ENCODE data around the gene RPS14. TPM values are rescaled to one million over a fixed set of nuclear protein-coding genes. Genes with fewer than 3 reads are reported as not detected.

RPS14 gene
- total RNA-seq, 1 experiment from 2014 or later: 2,564 TPM

DNA sequence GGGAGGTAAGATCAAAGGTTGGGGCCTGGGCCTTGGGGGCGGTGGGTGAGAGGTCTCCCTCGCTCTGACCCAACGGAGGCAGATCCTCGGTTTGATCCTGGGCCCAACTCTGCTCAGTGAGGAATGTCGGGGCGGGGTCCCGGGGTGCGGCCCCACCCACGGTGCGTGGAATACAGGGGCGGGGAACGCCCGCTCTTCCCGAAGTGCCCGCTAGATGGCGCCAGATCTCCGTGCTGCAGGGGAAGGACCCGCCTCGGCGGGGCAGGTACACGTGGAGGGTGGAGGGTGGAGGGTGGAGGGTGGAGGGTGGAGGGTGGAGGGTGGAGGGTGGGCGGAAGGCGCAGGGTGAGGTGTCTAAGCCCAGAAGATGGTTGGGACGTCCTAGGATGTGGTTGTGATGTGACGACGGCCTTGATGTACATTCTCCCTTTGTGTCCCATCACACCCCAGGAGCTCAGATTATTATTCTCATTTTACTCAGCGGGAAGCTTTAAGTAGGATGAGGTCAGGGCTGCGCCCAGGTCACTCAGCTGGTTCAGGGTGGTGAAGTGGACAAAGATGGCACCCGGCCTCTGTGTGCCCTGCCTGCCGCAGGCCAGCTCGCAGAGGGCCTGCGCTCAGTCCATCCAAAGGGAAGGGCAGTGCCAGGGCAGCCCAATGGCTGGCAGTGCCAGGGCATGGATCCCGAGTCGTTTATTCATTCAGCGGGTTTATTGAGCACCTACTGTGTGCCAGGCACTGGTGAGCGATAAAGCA is 9.4 kb upstream of the RPS14 start:
- ChIA-PET CTCF (interaction anchor here (0.5 to 5.9 kb wide), 41 partner anchors 8 to 1356 kb away, joined by 3 to 100 read pairs (median 4); partner anchors contain the start of genes MYOZ3, RBM22, RPS14 and SMIM3), POLR2A (no interaction called here)
- TF ChIP-seq, protein P1, sequence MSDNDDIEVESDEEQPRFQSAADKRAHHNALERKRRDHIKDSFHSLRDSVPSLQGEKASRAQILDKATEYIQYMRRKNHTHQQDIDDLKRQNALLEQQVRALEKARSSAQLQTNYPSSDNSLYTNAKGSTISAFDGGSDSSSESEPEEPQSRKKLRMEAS (CRISPR knock-in tag; IDR thresholded peaks at IDR 0.05): peak; percentile 49
- TF ChIP-seq, protein P2, sequence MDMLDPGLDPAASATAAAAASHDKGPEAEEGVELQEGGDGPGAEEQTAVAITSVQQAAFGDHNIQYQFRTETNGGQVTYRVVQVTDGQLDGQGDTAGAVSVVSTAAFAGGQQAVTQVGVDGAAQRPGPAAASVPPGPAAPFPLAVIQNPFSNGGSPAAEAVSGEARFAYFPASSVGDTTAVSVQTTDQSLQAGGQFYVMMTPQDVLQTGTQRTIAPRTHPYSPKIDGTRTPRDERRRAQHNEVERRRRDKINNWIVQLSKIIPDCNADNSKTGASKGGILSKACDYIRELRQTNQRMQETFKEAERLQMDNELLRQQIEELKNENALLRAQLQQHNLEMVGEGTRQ (CRISPR knock-in tag; IDR thresholded peaks at IDR 0.05): 0 out of 2 replicates have a peak, but pooled peaks have one; percentile 22
- TF ChIP-seq SP1 (CRISPR knock-in tag; conservative IDR thresholded peaks at IDR 0.05): peak; percentile 61
- TF ChIP-seq, protein P3, sequence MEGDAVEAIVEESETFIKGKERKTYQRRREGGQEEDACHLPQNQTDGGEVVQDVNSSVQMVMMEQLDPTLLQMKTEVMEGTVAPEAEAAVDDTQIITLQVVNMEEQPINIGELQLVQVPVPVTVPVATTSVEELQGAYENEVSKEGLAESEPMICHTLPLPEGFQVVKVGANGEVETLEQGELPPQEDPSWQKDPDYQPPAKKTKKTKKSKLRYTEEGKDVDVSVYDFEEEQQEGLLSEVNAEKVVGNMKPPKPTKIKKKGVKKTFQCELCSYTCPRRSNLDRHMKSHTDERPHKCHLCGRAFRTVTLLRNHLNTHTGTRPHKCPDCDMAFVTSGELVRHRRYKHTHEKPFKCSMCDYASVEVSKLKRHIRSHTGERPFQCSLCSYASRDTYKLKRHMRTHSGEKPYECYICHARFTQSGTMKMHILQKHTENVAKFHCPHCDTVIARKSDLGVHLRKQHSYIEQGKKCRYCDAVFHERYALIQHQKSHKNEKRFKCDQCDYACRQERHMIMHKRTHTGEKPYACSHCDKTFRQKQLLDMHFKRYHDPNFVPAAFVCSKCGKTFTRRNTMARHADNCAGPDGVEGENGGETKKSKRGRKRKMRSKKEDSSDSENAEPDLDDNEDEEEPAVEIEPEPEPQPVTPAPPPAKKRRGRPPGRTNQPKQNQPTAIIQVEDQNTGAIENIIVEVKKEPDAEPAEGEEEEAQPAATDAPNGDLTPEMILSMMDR (IDR thresholded peaks at IDR 0.05): peak; percentile 87
- no peak for TF ChIP-seq SOX15 (CRISPR knock-in tag; IDR thresholded peaks at IDR 0.05)
- peak; percentile 67 for ATAC-seq
- Mint-ChIP-seq H3K27me3 (ENCODE audit: low read depth) (no peaks in the 10 kb centered on the region), H3K4me1 (peaks cover 43% of the 10 kb centered on the region), H3K36me3 (no peaks in the 10 kb centered on the region), H3K9me3 (no peaks in the 10 kb centered on the region), H3K27ac (no peak overlapping the region), H3K4me3 (peak overlapping the region; percentile 15; the same call in 1 of the 2 replicates)
- peak; percentile 91 for DNase-seq (ENCODE audit: low spot score)

DNA sequence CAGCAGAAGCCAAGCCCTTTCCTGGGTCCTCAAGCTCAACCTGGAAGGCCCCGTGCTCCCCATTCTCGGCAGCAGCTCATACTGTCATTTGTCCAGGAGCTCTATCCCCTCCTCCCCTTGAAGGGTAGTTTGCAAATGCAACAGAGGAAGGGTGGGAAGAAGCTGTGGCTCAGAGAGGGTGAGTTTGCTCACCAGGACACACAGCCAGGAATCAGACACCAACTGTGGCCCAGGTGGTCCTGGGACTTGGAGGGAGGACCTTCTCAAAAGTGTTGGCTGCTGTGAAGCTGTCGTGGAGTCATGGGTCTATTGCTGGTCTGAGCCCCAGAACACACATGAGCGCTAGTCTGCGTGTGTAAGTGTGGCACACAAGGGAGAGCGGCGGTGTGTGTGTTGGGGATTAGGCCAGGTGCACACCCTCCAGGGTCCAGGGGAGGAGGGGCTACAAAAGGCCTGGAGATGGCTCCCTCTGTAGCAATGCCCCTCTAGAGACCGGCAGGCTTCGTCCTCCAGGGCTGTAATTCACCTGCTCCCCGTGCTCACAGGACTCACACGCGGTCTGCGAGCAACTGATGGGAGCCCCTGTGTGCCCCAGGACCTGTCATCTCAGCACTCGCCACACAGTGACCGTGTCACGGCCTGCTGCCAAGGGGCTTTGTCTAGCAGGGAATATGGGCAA is 8.2 kb upstream of the RPS14 start:
- no peak for TF ChIP-seq ATF1 (CRISPR knock-in tag; IDR thresholded peaks at IDR 0.05)
- no peak for TF ChIP-seq RORB (CRISPR knock-in tag; IDR thresholded peaks at IDR 0.05)
- no peak for TF ChIP-seq IRF2 (CRISPR knock-in tag; IDR thresholded peaks at IDR 0.05; ENCODE audit: borderline replicate concordance, low read depth)
- TF ChIP-seq, protein P4, sequence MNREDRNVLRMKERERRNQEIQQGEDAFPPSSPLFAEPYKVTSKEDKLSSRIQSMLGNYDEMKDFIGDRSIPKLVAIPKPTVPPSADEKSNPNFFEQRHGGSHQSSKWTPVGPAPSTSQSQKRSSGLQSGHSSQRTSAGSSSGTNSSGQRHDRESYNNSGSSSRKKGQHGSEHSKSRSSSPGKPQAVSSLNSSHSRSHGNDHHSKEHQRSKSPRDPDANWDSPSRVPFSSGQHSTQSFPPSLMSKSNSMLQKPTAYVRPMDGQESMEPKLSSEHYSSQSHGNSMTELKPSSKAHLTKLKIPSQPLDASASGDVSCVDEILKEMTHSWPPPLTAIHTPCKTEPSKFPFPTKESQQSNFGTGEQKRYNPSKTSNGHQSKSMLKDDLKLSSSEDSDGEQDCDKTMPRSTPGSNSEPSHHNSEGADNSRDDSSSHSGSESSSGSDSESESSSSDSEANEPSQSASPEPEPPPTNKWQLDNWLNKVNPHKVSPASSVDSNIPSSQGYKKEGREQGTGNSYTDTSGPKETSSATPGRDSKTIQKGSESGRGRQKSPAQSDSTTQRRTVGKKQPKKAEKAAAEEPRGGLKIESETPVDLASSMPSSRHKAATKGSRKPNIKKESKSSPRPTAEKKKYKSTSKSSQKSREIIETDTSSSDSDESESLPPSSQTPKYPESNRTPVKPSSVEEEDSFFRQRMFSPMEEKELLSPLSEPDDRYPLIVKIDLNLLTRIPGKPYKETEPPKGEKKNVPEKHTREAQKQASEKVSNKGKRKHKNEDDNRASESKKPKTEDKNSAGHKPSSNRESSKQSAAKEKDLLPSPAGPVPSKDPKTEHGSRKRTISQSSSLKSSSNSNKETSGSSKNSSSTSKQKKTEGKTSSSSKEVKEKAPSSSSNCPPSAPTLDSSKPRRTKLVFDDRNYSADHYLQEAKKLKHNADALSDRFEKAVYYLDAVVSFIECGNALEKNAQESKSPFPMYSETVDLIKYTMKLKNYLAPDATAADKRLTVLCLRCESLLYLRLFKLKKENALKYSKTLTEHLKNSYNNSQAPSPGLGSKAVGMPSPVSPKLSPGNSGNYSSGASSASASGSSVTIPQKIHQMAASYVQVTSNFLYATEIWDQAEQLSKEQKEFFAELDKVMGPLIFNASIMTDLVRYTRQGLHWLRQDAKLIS (CRISPR knock-in tag; IDR thresholded peaks at IDR 0.05; ENCODE audit: borderline replicate concordance): no peak
- TF ChIP-seq SMAD3 (CRISPR knock-in tag; IDR thresholded peaks at IDR 0.05; ENCODE audit: borderline replicate concordance): no peak
- no peaks in the 10 kb centered on the region for H3K36me3 Mint-ChIP-seq
- H3K27ac Mint-ChIP-seq: peak overlapping the region; percentile 69; the same call in 1 of the 2 replicates
- no peak overlapping the region for H3K4me3 Mint-ChIP-seq
- H3K4me1 Mint-ChIP-seq: peaks cover 35% of the 10 kb centered on the region
- POLR2A ChIA-PET: interaction anchor here (0.7 to 2.0 kb wide), 4 partner anchors 15 to 103 kb away, joined by 3 to 14 read pairs (median 4); no protein-coding TSS in a partner anchor
- CTCF ChIA-PET: interaction anchor here (0.6 to 5.9 kb wide), 29 partner anchors 8 to 1616 kb away, joined by 3 to 100 read pairs (median 5); partner anchors contain the start of genes ARSI and RPS14
- ATAC-seq: no peak
- no peak for DNase-seq (ENCODE audit: low spot score)
- no peaks in the 10 kb centered on the region for H3K27me3 Mint-ChIP-seq (ENCODE audit: low read depth)
- H3K9me3 Mint-ChIP-seq: no peaks in the 10 kb centered on the region

DNA sequence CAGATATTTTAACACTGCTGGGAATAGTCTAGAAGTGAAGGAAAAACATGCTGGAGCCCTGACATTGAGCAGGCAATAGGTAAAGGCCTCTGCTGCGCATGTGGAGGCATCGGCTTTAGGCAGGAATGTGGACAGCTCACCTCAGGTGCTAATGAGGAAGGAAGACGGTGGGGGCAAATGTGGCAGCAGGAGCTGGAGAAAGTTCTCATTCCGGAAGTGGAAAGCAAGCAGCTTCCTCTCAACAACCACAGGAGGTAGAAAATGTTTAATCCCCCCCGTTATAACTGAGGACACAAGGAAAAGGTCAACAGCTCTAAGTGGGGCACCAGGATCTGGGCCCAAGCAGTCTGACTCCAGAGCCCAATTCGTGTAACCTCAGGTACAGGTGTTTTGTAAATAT is 7.6 kb upstream of the RPS14 start:
- Mint-ChIP-seq H3K9me3 (no peaks in the 10 kb centered on the region), H3K36me3 (no peaks in the 10 kb centered on the region), H3K27ac (peak overlapping the region; percentile 54; the same call in 1 of the 2 replicates), H3K4me1 (peaks cover 32% of the 10 kb centered on the region), H3K27me3 (ENCODE audit: low read depth) (no peaks in the 10 kb centered on the region), H3K4me3 (no peak overlapping the region)
- no peak for DNase-seq (ENCODE audit: low spot score)
- POLR2A ChIA-PET: interaction anchor here (1.2 to 2.0 kb wide), 3 partner anchors 16 to 103 kb away, joined by 3 to 14 read pairs (median 3); no protein-coding TSS in a partner anchor
- ATAC-seq: no peak
- CTCF ChIA-PET: interaction anchor here (0.7 to 5.9 kb wide), 9 partner anchors 25 to 206 kb away, joined by 3 to 100 read pairs (median 5); no protein-coding TSS in a partner anchor
- TF ChIP-seq FOXP1 (CRISPR knock-in tag; IDR thresholded peaks at IDR 0.05; ENCODE audit: borderline replicate concordance) (no peak), FOXK1 (CRISPR knock-in tag; IDR thresholded peaks at IDR 0.05) (no peak), ZNF423 (CRISPR knock-in tag; IDR thresholded peaks at IDR 0.05) (no peak), ZNF317 (CRISPR knock-in tag; IDR thresholded peaks at IDR 0.05; ENCODE audit: borderline replicate concordance, low read depth) (no peak), JAZF1 (CRISPR knock-in tag; IDR thresholded peaks at IDR 0.05) (no peak)
- TF ChIP-seq, protein P5, sequence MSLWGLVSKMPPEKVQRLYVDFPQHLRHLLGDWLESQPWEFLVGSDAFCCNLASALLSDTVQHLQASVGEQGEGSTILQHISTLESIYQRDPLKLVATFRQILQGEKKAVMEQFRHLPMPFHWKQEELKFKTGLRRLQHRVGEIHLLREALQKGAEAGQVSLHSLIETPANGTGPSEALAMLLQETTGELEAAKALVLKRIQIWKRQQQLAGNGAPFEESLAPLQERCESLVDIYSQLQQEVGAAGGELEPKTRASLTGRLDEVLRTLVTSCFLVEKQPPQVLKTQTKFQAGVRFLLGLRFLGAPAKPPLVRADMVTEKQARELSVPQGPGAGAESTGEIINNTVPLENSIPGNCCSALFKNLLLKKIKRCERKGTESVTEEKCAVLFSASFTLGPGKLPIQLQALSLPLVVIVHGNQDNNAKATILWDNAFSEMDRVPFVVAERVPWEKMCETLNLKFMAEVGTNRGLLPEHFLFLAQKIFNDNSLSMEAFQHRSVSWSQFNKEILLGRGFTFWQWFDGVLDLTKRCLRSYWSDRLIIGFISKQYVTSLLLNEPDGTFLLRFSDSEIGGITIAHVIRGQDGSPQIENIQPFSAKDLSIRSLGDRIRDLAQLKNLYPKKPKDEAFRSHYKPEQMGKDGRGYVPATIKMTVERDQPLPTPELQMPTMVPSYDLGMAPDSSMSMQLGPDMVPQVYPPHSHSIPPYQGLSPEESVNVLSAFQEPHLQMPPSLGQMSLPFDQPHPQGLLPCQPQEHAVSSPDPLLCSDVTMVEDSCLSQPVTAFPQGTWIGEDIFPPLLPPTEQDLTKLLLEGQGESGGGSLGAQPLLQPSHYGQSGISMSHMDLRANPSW (CRISPR knock-in tag; conservative IDR thresholded peaks at IDR 0.05; ENCODE audit: low read depth): no peak
- TF ChIP-seq, protein P6, sequence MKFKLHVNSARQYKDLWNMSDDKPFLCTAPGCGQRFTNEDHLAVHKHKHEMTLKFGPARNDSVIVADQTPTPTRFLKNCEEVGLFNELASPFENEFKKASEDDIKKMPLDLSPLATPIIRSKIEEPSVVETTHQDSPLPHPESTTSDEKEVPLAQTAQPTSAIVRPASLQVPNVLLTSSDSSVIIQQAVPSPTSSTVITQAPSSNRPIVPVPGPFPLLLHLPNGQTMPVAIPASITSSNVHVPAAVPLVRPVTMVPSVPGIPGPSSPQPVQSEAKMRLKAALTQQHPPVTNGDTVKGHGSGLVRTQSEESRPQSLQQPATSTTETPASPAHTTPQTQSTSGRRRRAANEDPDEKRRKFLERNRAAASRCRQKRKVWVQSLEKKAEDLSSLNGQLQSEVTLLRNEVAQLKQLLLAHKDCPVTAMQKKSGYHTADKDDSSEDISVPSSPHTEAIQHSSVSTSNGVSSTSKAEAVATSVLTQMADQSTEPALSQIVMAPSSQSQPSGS (CRISPR knock-in tag; IDR thresholded peaks at IDR 0.05; ENCODE audit: borderline replicate concordance, low read depth): no peak
